ENCODE results near the gene GRM4.

DNA sequence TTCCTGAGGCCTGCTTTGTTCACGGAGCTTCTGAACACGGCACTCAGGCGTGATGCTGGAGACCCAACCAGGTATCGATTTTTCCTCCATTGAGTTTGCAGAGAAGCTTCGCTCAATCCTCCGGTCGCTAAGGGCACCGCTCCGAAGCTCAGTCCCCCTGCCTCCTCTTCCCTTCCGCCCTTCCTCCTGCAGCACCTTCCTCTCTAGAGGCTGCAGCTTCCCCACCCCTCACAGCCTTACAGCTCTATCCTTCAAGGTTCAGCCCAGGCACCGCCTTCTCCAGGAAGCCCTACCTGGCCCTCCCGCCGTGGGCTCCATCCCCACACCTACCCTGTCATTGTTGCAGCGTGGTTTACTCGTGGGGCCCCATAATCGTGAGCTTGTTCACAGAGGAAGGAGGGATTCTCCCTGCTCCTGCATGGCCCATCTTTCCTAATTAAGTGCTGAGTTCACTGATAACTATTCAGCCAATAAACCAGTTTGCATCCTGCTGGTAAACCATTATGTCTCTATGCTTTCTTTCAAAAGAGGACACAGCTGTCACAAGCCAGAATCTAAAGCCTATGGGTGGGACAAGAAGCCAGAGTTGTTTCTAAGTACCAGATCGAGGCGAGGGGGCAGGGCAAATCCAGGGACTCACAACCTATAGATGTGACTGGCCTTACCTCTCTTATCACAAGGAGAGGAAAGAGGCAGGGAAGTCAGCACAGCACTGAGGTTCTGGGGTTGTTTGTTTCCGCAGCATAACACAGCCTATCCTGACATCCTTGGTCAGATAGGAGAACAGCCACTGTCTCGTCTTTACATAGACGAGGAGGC lies 152.0 kb downstream of the GRM4 start:
- TF ChIP-seq POLR2AphosphoS5 (IDR thresholded peaks at IDR 0.05), result no peak
- TF ChIP-seq POLR2A (IDR thresholded peaks at IDR 0.05), result no peak
- TF ChIP-seq, protein P1, sequence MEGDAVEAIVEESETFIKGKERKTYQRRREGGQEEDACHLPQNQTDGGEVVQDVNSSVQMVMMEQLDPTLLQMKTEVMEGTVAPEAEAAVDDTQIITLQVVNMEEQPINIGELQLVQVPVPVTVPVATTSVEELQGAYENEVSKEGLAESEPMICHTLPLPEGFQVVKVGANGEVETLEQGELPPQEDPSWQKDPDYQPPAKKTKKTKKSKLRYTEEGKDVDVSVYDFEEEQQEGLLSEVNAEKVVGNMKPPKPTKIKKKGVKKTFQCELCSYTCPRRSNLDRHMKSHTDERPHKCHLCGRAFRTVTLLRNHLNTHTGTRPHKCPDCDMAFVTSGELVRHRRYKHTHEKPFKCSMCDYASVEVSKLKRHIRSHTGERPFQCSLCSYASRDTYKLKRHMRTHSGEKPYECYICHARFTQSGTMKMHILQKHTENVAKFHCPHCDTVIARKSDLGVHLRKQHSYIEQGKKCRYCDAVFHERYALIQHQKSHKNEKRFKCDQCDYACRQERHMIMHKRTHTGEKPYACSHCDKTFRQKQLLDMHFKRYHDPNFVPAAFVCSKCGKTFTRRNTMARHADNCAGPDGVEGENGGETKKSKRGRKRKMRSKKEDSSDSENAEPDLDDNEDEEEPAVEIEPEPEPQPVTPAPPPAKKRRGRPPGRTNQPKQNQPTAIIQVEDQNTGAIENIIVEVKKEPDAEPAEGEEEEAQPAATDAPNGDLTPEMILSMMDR (IDR thresholded peaks at IDR 0.05), result no peak
- no peak for TF ChIP-seq EP300 (IDR thresholded peaks at IDR 0.05)
